DND-41 (cell line): Measurements from ENCODE around the gene FAM107B.
A peak's percentile ranks its signal among the peaks of the same experiment; 100 is the strongest.

Source experiments
- ATAC-seq: fragments of 200-7000 bp; cut with Tn5 transposase; 3 replicates; pipeline ENCODE4 v1.9.1; 2021; ENCODE audit warnings: low read depth; ENCODE audit not compliant: insufficient read depth
- DNase-seq: peaks from one replicate; pipeline ENCODE4 v3.0.0-alpha.2; 2020
- H2AFZ ChIP-seq: 2 replicates; pipeline ENCODE4 v1.6.0; 2012; ENCODE audit warnings: low read depth, low read length
- H3K27ac ChIP-seq: 2 replicates; pipeline ENCODE4 v1.5.1; 2012; ENCODE audit warnings: low read length, inconsistent platforms
- H3K27me3 ChIP-seq: fragments of 200-600 bp; sonication (generic); 2 replicates; pipeline ENCODE4 v1.6.0; 2012; ENCODE audit warnings: low read length, mild to moderate bottlenecking, inconsistent platforms; ENCODE audit not compliant: insufficient read depth, poor library complexity
- H3K36me3 ChIP-seq: 2 replicates; pipeline ENCODE4 v1.5.1; 2012; ENCODE audit warnings: low read length, inconsistent platforms; ENCODE audit not compliant: insufficient read depth
- H3K4me1 ChIP-seq: 2 replicates; pipeline ENCODE4 v1.5.1; 2012; ENCODE audit warnings: mild to moderate bottlenecking, low read length; ENCODE audit not compliant: insufficient read depth
- H3K4me2 ChIP-seq: 2 replicates; pipeline ENCODE4 v1.6.0; 2012; ENCODE audit warnings: mild to moderate bottlenecking, moderate library complexity, low read length, inconsistent platforms; ENCODE audit not compliant: insufficient read depth
- H3K4me3 ChIP-seq, 2 experiments: fragments of 200-600 bp in 1 of 2; shearing (Covaris generic) in 1 of 2; 2 replicates each; pipeline ENCODE4 v1.5.1; 2012 to 2016; ENCODE audit warnings: inconsistent platforms in 2 of 2, low read length in 2 of 2, mild to moderate bottlenecking in 2 of 2, low read depth in 1 of 2, moderate library complexity in 1 of 2
- H3K79me2 ChIP-seq: 2 replicates; pipeline ENCODE4 v1.6.0; 2012; ENCODE audit warnings: low read length, inconsistent platforms; ENCODE audit not compliant: insufficient read depth
- H3K9ac ChIP-seq: 2 replicates; pipeline ENCODE4 v1.6.0; 2012; ENCODE audit warnings: low read depth, mild to moderate bottlenecking, inconsistent platforms, low read length, moderate library complexity
- H3K9me3 ChIP-seq: 2 replicates; pipeline ENCODE4 v1.5.1; 2012; ENCODE audit warnings: low read length, moderate library complexity, mild to moderate bottlenecking, inconsistent platforms; ENCODE audit not compliant: insufficient read depth, severe bottlenecking
- H4K20me1 ChIP-seq: 2 replicates; pipeline ENCODE4 v1.6.0; 2012; ENCODE audit warnings: low read length; ENCODE audit not compliant: insufficient read depth
- CTCF ChIP-seq: IDR thresholded peaks from 2 replicates; pipeline ENCODE4 v1.5.1; 2012; ENCODE audit warnings: borderline replicate concordance, low read length, moderate library complexity, mild to moderate bottlenecking; ENCODE audit not compliant: poor library complexity, severe bottlenecking; ENCODE audit errors: extremely low read depth
- EZH2 ChIP-seq: IDR thresholded peaks from 3 replicates; pipeline ENCODE4 v1.6.1; 2012; ENCODE audit warnings: borderline replicate concordance, low read depth, mild to moderate bottlenecking, moderate library complexity, low read length, inconsistent platforms; ENCODE audit not compliant: severe bottlenecking

The FAM107B gene

GRCh38 chr10:14815681-14816080, 41.0 kb upstream of the FAM107B start:
- Histone ChIP-seq H3K4me2 (no peak overlapping the region), H3K79me2 (no peaks in the 10 kb centered on the region), H3K9me3 (no peaks in the 10 kb centered on the region), H3K27ac (no peak overlapping the region), H3K27me3 (no peaks in the 10 kb centered on the region), H3K4me1 (no peaks in the 10 kb centered on the region), H3K4me3 (no peak overlapping the region), H3K36me3 (no peaks in the 10 kb centered on the region), H3K9ac (no peak overlapping the region), H2AFZ (no peak overlapping the region), H4K20me1 (no peaks in the 10 kb centered on the region)
- DNase-seq (no peak), ATAC-seq (no peak)
- TF ChIP-seq EZH2 (no peak), CTCF (no peak)

GRCh38 chr10:14812271-14812670, 37.6 kb upstream of the FAM107B start:
- Histone ChIP-seq H2AFZ (no peak overlapping the region), H3K4me2 (no peak overlapping the region), H3K9ac (no peak overlapping the region), H3K27me3 (no peaks in the 10 kb centered on the region), H3K9me3 (no peaks in the 10 kb centered on the region), H3K4me3 (no peak overlapping the region), H3K4me1 (no peaks in the 10 kb centered on the region), H3K27ac (no peak overlapping the region), H3K36me3 (no peaks in the 10 kb centered on the region), H4K20me1 (no peaks in the 10 kb centered on the region), H3K79me2 (no peaks in the 10 kb centered on the region)
- DNase-seq (no peak), ATAC-seq (peak; percentile 33; the same call in 2 of the 3 replicates)
- TF ChIP-seq CTCF: no peak
- TF ChIP-seq EZH2: no peak

GRCh38 chr10:14810969-14811953, 36.6 kb upstream of the FAM107B start:
- no peak overlapping the region for H3K27ac ChIP-seq
- H3K4me1 ChIP-seq: no peaks in the 10 kb centered on the region
- no peaks in the 10 kb centered on the region for H4K20me1 ChIP-seq
- H3K9me3 ChIP-seq: no peaks in the 10 kb centered on the region
- ATAC-seq: no peak
- TF ChIP-seq EZH2 (no peak), CTCF (no peak)
- no peak overlapping the region for H3K4me3 ChIP-seq
- H3K9ac ChIP-seq: no peak overlapping the region
- no peak for DNase-seq
- H3K36me3 ChIP-seq: no peaks in the 10 kb centered on the region
- no peak overlapping the region for H3K4me2 ChIP-seq
- H3K79me2 ChIP-seq: no peaks in the 10 kb centered on the region
- H3K27me3 ChIP-seq: no peaks in the 10 kb centered on the region
- H2AFZ ChIP-seq: no peak overlapping the region
